Liver (tissue), 9 donors: ENCODE results near the gene TXNDC16. TPM values are rescaled to one million over a fixed set of nuclear protein-coding genes. Genes with fewer than 3 reads are reported as not detected.

Experiments used
- DNase-seq: peaks from one replicate; pipeline ENCODE4 v3.0.0-alpha.2; 2017; ENCODE audit warnings: low spot score
- H3K27ac ChIP-seq, 2 donors: one replicate each; pipeline ENCODE4 v1.7.0; 2013; ENCODE audit warnings: inconsistent platforms in 2 of 2, low read length in 2 of 2, control low read depth in 1 of 2, low read depth in 1 of 2, mild to moderate bottlenecking in 1 of 2
- H3K27me3 ChIP-seq, 4 donors: one replicate each; pipeline versions ENCODE4 v1.6.1 to v1.7.0; 2013; ENCODE audit warnings: low read length in 3 of 4, inconsistent platforms in 1 of 4, mild to moderate bottlenecking in 1 of 4, moderate library complexity in 1 of 4; ENCODE audit not compliant: control insufficient read depth in 4 of 4, insufficient read depth in 4 of 4
- H3K36me3 ChIP-seq, 4 donors: one replicate each; pipeline versions ENCODE4 v1.6.1 to v1.7.0; 2013; ENCODE audit warnings: low read length in 3 of 4, mild to moderate bottlenecking in 3 of 4, low read depth in 1 of 4, moderate library complexity in 1 of 4; ENCODE audit not compliant: control insufficient read depth in 4 of 4, insufficient read depth in 3 of 4
- H3K4me1 ChIP-seq, 4 donors: one replicate each; pipeline versions ENCODE4 v1.6.1 to v1.7.0; 2013; ENCODE audit warnings: low read length in 3 of 4, mild to moderate bottlenecking in 3 of 4, moderate library complexity in 1 of 4; ENCODE audit not compliant: control insufficient read depth in 4 of 4, insufficient read depth in 4 of 4
- H3K4me3 ChIP-seq, 3 donors: one replicate each; pipeline versions ENCODE4 v1.6.1 to v1.7.0; 2013; ENCODE audit warnings: low read length in 3 of 3, control low read depth in 1 of 3, low read depth in 1 of 3, mild to moderate bottlenecking in 1 of 3
- H3K9ac ChIP-seq, 2 donors: one replicate each; pipeline ENCODE4 v1.7.0; 2013; ENCODE audit warnings: low read length in 2 of 2, mild to moderate bottlenecking in 2 of 2, moderate library complexity in 2 of 2, control low read depth in 1 of 2, low read depth in 1 of 2
- H3K9me3 ChIP-seq, 4 donors: one replicate each; pipeline versions ENCODE4 v1.6.1 to v1.7.0; 2013; ENCODE audit warnings: low read length in 3 of 4; ENCODE audit not compliant: control insufficient read depth in 4 of 4
- ATF3 ChIP-seq: IDR thresholded peaks from 2 replicates; pipeline ENCODE4 v1.6.1; 2016; ENCODE audit warnings: antibody characterized with exemption
- CTCF ChIP-seq: fragments of 150-350 bp; IDR thresholded peaks from 2 replicates; pipeline ENCODE4 v1.5.1; 2017; ENCODE audit warnings: improper control_type of control experiment, low read depth, low read length; ENCODE audit not compliant: missing input control
- GABPA ChIP-seq, 2 donors: IDR thresholded peaks in 1 of 2; conservative IDR thresholded peaks in 1 of 2; 2 replicates each; pipeline ENCODE4 v1.6.1; 2016; ENCODE audit warnings: antibody characterized with exemption in 2 of 2, mild to moderate bottlenecking in 1 of 2, moderate library complexity in 1 of 2
- HNF4A ChIP-seq, 2 donors: conservative IDR thresholded peaks; 2 replicates each; pipeline ENCODE4 v1.6.1; 2016; ENCODE audit warnings: antibody characterized with exemption in 2 of 2, mild to moderate bottlenecking in 2 of 2
- JUND ChIP-seq, 2 donors: IDR thresholded peaks; 2 replicates each; pipeline ENCODE4 v1.6.1; 2016; ENCODE audit warnings: antibody characterized with exemption in 2 of 2
- MAX ChIP-seq: IDR thresholded peaks from 2 replicates; pipeline ENCODE4 v1.6.1; 2016; ENCODE audit warnings: antibody characterized with exemption
- SP1 ChIP-seq: IDR thresholded peaks from 2 replicates; pipeline ENCODE4 v1.6.1; 2018; ENCODE audit warnings: antibody characterized with exemption, mild to moderate bottlenecking
- TAF1 ChIP-seq: conservative IDR thresholded peaks from 2 replicates; pipeline ENCODE4 v1.6.1; 2016; ENCODE audit warnings: antibody characterized with exemption, mild to moderate bottlenecking
- WGBS: extraction: QIAGEN DNeasy Blood & Tissue Kit; methylation state at CpG from one replicate; pipeline ENCODE4 v1.1.7; 2013; 5-methylcytosine and 5-hydroxymethylcytosine counted together
- polyA plus RNA-seq, 2 donors: library from polyadenylated mRNA; stranded (reverse) in 1 of 2; unstranded in 1 of 2; fragments of 200-250 nt in 1 of 2; fragments of >200 nt in 1 of 2; fragmentation: Nextera tagmentation in 1 of 2; extraction: Ambion mirVana in 1 of 2; gene quantifications; one replicate each; pipeline versions ENCODE4 v1.2.1 to v1.2.3, GENCODE V29; 2013 to 2015
- total RNA-seq, 2 donors: library from RNA; depleted of rRNA; stranded (reverse); fragments of >200 nt; gene quantifications; one replicate each; pipeline ENCODE4 v1.2.3, GENCODE V29; 2014
- donor health status: healthy.
- donor health status: healthy.
- donor health status: healthy.
- donor health status: healthy.
- donor health status: healthy.

The TXNDC16 gene
- total and polyA plus RNA-seq, 4 donors: 2.0 to 16.2 (median 4.1) TPM

GRCh38 chr14:52429451-52429850, 122.9 kb downstream of the TXNDC16 start:
- Histone ChIP-seq H3K9me3 (no peaks in the 10 kb centered on the region), H3K4me3 (no peak overlapping the region), H3K27me3 (no peaks in the 10 kb centered on the region), H3K4me1 (no peaks in the 10 kb centered on the region), H3K27ac (no peak overlapping the region), H3K36me3 (peaks cover 0 to 2% (median 0%) of the 10 kb centered on the region in 4 donors), H3K9ac (no peak overlapping the region)
- 98% methylated on average over 2 of the region's 2 CpGs for WGBS
- DNase-seq: no peak
- TF ChIP-seq SP1: no peak
- no peak for TF ChIP-seq GABPA (IDR thresholded peaks at IDR 0.05 in 1 of 2, conservative IDR thresholded peaks at IDR 0.05 in 1 of 2)
- no peak for TF ChIP-seq MAX

- H3K9ac ChIP-seq: no peak overlapping the region
- no peak for TF ChIP-seq TAF1
- no peak for TF ChIP-seq ATF3
- TF ChIP-seq HNF4A (conservative IDR thresholded peaks at IDR 0.05): no peak
- no peak for TF ChIP-seq JUND (IDR thresholded peaks at IDR 0.05)
- TF ChIP-seq CTCF: no peak
- H3K27me3 ChIP-seq: no peaks in the 10 kb centered on the region
- no peaks in the 10 kb centered on the region for H3K4me1 ChIP-seq
- 79% methylated on average over 1 of the region's 1 CpG for WGBS
- H3K4me3 ChIP-seq: no peak overlapping the region
- no peak for DNase-seq
- no peak overlapping the region for H3K27ac ChIP-seq
- H3K9me3 ChIP-seq: no peaks in the 10 kb centered on the region
- peaks cover 0 to 2% (median 0%) of the 10 kb centered on the region in 4 donors for H3K36me3 ChIP-seq
These were observed 124.8 kb downstream of the TXNDC16 start for GRCh38 chr14:52427460-52427859.

- no peak overlapping the region for H3K27ac ChIP-seq
- TF ChIP-seq SP1 (no peak), CTCF (no peak)
- H3K4me3 ChIP-seq: no peak overlapping the region
- H3K9me3 ChIP-seq: no peaks in the 10 kb centered on the region
- 71% methylated on average over 2 of the region's 2 CpGs for WGBS
- no peak for DNase-seq
- no peak overlapping the region for H3K9ac ChIP-seq
- no peaks in the 10 kb centered on the region for H3K4me1 ChIP-seq
- no peaks in the 10 kb centered on the region for H3K36me3 ChIP-seq
- H3K27me3 ChIP-seq: no peaks in the 10 kb centered on the region
These were observed 129.5 kb downstream of the TXNDC16 start for GRCh38 chr14:52422650-52423356.
